Large intestine (tissue), 3 donors: Measurements from ENCODE around the gene MAP4K4. TPM values are rescaled to one million over a fixed set of nuclear protein-coding genes. Genes with fewer than 3 reads are reported as not detected.

Source experiments
- DNase-seq, 2 donors: peaks; one replicate each; pipeline versions ENCODE4 v3.0.0 to v3.0.0-alpha.2; 2013
- H3K27ac ChIP-seq: one replicate; pipeline ENCODE4 v1.5.1; 2013; ENCODE audit warnings: low read length
- H3K27me3 ChIP-seq: 2 replicates; pipeline ENCODE4 v1.6.1; 2013; ENCODE audit warnings: low read length; ENCODE audit not compliant: control insufficient read depth, insufficient read depth
- H3K36me3 ChIP-seq: 2 replicates; pipeline ENCODE4 v1.6.1; 2013; ENCODE audit warnings: low read length; ENCODE audit not compliant: control insufficient read depth, insufficient read depth
- H3K4me1 ChIP-seq: one replicate; pipeline ENCODE4 v1.6.1; 2013; ENCODE audit warnings: low read length; ENCODE audit not compliant: control insufficient read depth, insufficient read depth
- H3K4me3 ChIP-seq: one replicate; pipeline ENCODE4 v1.5.1; 2013; ENCODE audit warnings: low read length
- H3K9me3 ChIP-seq: one replicate; pipeline ENCODE4 v1.6.1; 2013; ENCODE audit warnings: mild to moderate bottlenecking, low read depth, low read length, moderate library complexity; ENCODE audit not compliant: control insufficient read depth
- WGBS: methylation state at CpG from one replicate; pipeline ENCODE4 v1.1.5; 2013; ENCODE audit warnings: low lambda C conversion rate; ENCODE audit not compliant: insufficient coverage; 5-methylcytosine and 5-hydroxymethylcytosine counted together
- polyA plus RNA-seq: library from polyadenylated mRNA; unstranded; fragments of 120-200 nt; gene quantifications from one replicate; pipeline ENCODE4 v1.2.1, GENCODE V29; 2013

Gene MAP4K4
- polyA plus RNA-seq, 1 donor = 39.5 TPM

- peak overlapping the region; percentile 35 for H3K27ac ChIP-seq
- peak; percentile 29 to 62 for DNase-seq
- no peaks in the 10 kb centered on the region for H3K36me3 ChIP-seq
- H3K4me3 ChIP-seq = no peak overlapping the region
- WGBS = 70% methylated on average over 2 of the region's 10 CpGs
- no peaks in the 10 kb centered on the region for H3K9me3 ChIP-seq
- no peaks in the 10 kb centered on the region for H3K27me3 ChIP-seq
- peaks cover 23% of the 10 kb centered on the region for H3K4me1 ChIP-seq
Measured at GRCh38 chr2:101776172-101777043, 78.9 kb downstream of the MAP4K4 start.

- peaks cover 24% of the 10 kb centered on the region for H3K4me1 ChIP-seq
- no peaks in the 10 kb centered on the region for H3K27me3 ChIP-seq
- no peak for DNase-seq
- 89% methylated on average over 4 of the region's 11 CpGs for WGBS
- H3K9me3 ChIP-seq = no peaks in the 10 kb centered on the region
- H3K4me3 ChIP-seq = no peak overlapping the region
- H3K27ac ChIP-seq = no peak overlapping the region
- H3K36me3 ChIP-seq = no peaks in the 10 kb centered on the region
Measured at GRCh38 chr2:101777337-101777736, 79.8 kb downstream of the MAP4K4 start.

GRCh38 chr2:101778102-101778501 is 80.6 kb downstream of the MAP4K4 start:
- no peak overlapping the region for H3K4me3 ChIP-seq
- no CpG with 5 or more reads among the region's 6 CpGs for WGBS
- no peaks in the 10 kb centered on the region for H3K36me3 ChIP-seq
- no peaks in the 10 kb centered on the region for H3K9me3 ChIP-seq
- H3K27ac ChIP-seq = no peak overlapping the region
- DNase-seq = no peak
- peaks cover 24% of the 10 kb centered on the region for H3K4me1 ChIP-seq
- no peaks in the 10 kb centered on the region for H3K27me3 ChIP-seq

- Histone ChIP-seq H3K4me1 (peaks cover 24% of the 10 kb centered on the region), H3K27me3 (no peaks in the 10 kb centered on the region), H3K36me3 (no peaks in the 10 kb centered on the region), H3K4me3 (no peak overlapping the region), H3K9me3 (no peaks in the 10 kb centered on the region), H3K27ac (no peak overlapping the region)
- no peak for DNase-seq
- 22% methylated on average over 1 of the region's 1 CpG for WGBS
Measured at GRCh38 chr2:101779190-101779589, 81.7 kb downstream of the MAP4K4 start.

- H3K4me3 ChIP-seq = no peak overlapping the region
- no peaks in the 10 kb centered on the region for H3K36me3 ChIP-seq
- H3K27ac ChIP-seq = no peak overlapping the region
- no peaks in the 10 kb centered on the region for H3K9me3 ChIP-seq
- H3K27me3 ChIP-seq = no peaks in the 10 kb centered on the region
- no CpG with 5 or more reads among the region's 3 CpGs for WGBS
- no peak for DNase-seq
- H3K4me1 ChIP-seq = peaks cover 24% of the 10 kb centered on the region
Measured at GRCh38 chr2:101779656-101780055, 82.1 kb downstream of the MAP4K4 start.

GRCh38 chr2:101781326-101781725 is 83.8 kb downstream of the MAP4K4 start:
- Histone ChIP-seq H3K27ac (no peak overlapping the region), H3K4me3 (no peak overlapping the region), H3K9me3 (no peaks in the 10 kb centered on the region), H3K27me3 (no peaks in the 10 kb centered on the region), H3K4me1 (peaks cover 16% of the 10 kb centered on the region), H3K36me3 (no peaks in the 10 kb centered on the region)
- 80% methylated on average over 1 of the region's 4 CpGs for WGBS
- DNase-seq = no peak

GRCh38 chr2:101781791-101782426 is 84.4 kb downstream of the MAP4K4 start:
- peaks cover 14% of the 10 kb centered on the region for H3K4me1 ChIP-seq
- no peak overlapping the region for H3K4me3 ChIP-seq
- no peaks in the 10 kb centered on the region for H3K27me3 ChIP-seq
- WGBS = 60% methylated on average over 2 of the region's 6 CpGs
- no peaks in the 10 kb centered on the region for H3K9me3 ChIP-seq
- no peak for DNase-seq
- no peaks in the 10 kb centered on the region for H3K36me3 ChIP-seq
- no peak overlapping the region for H3K27ac ChIP-seq

- Histone ChIP-seq H3K27ac (no peak overlapping the region), H3K4me1 (peaks cover 10% of the 10 kb centered on the region), H3K9me3 (no peaks in the 10 kb centered on the region), H3K4me3 (no peak overlapping the region), H3K36me3 (no peaks in the 10 kb centered on the region), H3K27me3 (no peaks in the 10 kb centered on the region)
- no peak for DNase-seq
- whole genome bisulfite sequencing = no CpG with 5 or more reads among the region's 5 CpGs
Measured at GRCh38 chr2:101782427-101782792, 84.9 kb downstream of the MAP4K4 start.

- WGBS = no CpG with 5 or more reads among the region's 3 CpGs
- H3K4me1 ChIP-seq = peaks cover 4% of the 10 kb centered on the region
Measured at GRCh38 chr2:101787097-101787496, 89.6 kb downstream of the MAP4K4 start.

GRCh38 chr2:101788565-101788964 is 91.1 kb downstream of the MAP4K4 start:
- WGBS = no CpG with 5 or more reads among the region's 1 CpG
- DNase-seq = no peak
- Histone ChIP-seq H3K9me3 (no peaks in the 10 kb centered on the region), H3K36me3 (peaks cover 3% of the 10 kb centered on the region), H3K4me1 (peaks cover 4% of the 10 kb centered on the region), H3K27me3 (no peaks in the 10 kb centered on the region), H3K27ac (no peak overlapping the region), H3K4me3 (no peak overlapping the region)

More at GRCh38 chr2:101787097-101787496, 89.6 kb downstream of the MAP4K4 start:
- peaks cover 3% of the 10 kb centered on the region for H3K36me3 ChIP-seq
- H3K4me3 ChIP-seq = no peak overlapping the region
- no peak for DNase-seq
- no peak overlapping the region for H3K27ac ChIP-seq
- no peaks in the 10 kb centered on the region for H3K9me3 ChIP-seq
- no peaks in the 10 kb centered on the region for H3K27me3 ChIP-seq
